WTC11 (cell line): ENCODE results near the gene BCL7C. TPM values are rescaled to one million over a fixed set of nuclear protein-coding genes. Genes with fewer than 3 reads are reported as not detected.

Experiments
- ATAC-seq: fragments of 200-7000 bp; cut with Tn5 transposase; 2 replicates; pipeline ENCODE4 v1.10.0; 2021; ENCODE audit warnings: mild to moderate bottlenecking, moderate library complexity
- CTCF ChIA-PET: fragments of 300-600 bp; sonication (Branson Sonifier 250); formaldehyde crosslinking; loops from one replicate; lab custom pipeline; 2021; ENCODE audit warnings: antibody characterized with exemption; lab: Charles Lee
- POLR2A ChIA-PET: fragments of 350-600 bp; sonication (Branson Sonifier 250); formaldehyde crosslinking; loops from one replicate; lab custom pipeline; 2021; ENCODE audit warnings: antibody characterized with exemption; lab: Charles Lee
- DNase-seq: peaks from one replicate; pipeline ENCODE4 v3.0.0; 2021; ENCODE audit warnings: low spot score
- H3K27ac Mint-ChIP-seq: 2 replicates; pipeline ENCODE4 v1.8.0; 2021; ENCODE audit warnings: mixed read lengths
- H3K27me3 Mint-ChIP-seq: 2 replicates; pipeline ENCODE4 v1.8.0; 2021; ENCODE audit warnings: low read depth, mild to moderate bottlenecking, moderate library complexity, mixed read lengths
- H3K36me3 Mint-ChIP-seq: 2 replicates; pipeline ENCODE4 v1.8.0; 2021; ENCODE audit warnings: mixed read lengths
- H3K4me1 Mint-ChIP-seq: 2 replicates; pipeline ENCODE4 v1.8.0; 2022; ENCODE audit warnings: mixed read lengths
- H3K4me3 Mint-ChIP-seq: 2 replicates; pipeline ENCODE4 v1.8.0; 2021; ENCODE audit warnings: mild to moderate bottlenecking, moderate library complexity, mixed read lengths
- H3K9me3 Mint-ChIP-seq: 2 replicates; pipeline ENCODE4 v1.8.0; 2021; ENCODE audit warnings: mixed read lengths
- E2F5 ChIP-seq: sonication (generic); formaldehyde crosslinking; IDR thresholded peaks from 2 replicates; pipeline ENCODE4 v1.8.1; 2022; ENCODE audit warnings: mild to moderate bottlenecking, moderate library complexity, missing genetic modification reagents
- ESRRA ChIP-seq: sonication (generic); formaldehyde crosslinking; IDR thresholded peaks from 2 replicates; pipeline ENCODE4 v1.8.1; 2022; ENCODE audit warnings: mild to moderate bottlenecking, missing genetic modification reagents, borderline replicate concordance
- FOXP1 ChIP-seq: sonication (generic); formaldehyde crosslinking; IDR thresholded peaks from 2 replicates; pipeline ENCODE4 v1.8.0; 2022; ENCODE audit warnings: missing genetic modification reagents, mild to moderate bottlenecking, moderate library complexity, borderline replicate concordance
- GRHL2 ChIP-seq: fragments of 250-450 bp; sonication (Bioruptor Pico); IDR thresholded peaks from 2 replicates; pipeline ENCODE4 v1.8.0; 2022; ENCODE audit warnings: mild to moderate bottlenecking, moderate library complexity; ENCODE audit not compliant: insufficient replicate concordance, severe bottlenecking
- HMGA2 ChIP-seq: fragments of 250-450 bp; sonication (Bioruptor Pico); IDR thresholded peaks from 2 replicates; pipeline ENCODE4 v1.4.0; 2021; ENCODE audit warnings: mild to moderate bottlenecking, moderate library complexity
- IRF2 ChIP-seq: sonication (generic); formaldehyde crosslinking; IDR thresholded peaks from 2 replicates; pipeline ENCODE4 v1.8.0; 2022; ENCODE audit warnings: low read depth, missing genetic modification reagents, borderline replicate concordance
- NFYB ChIP-seq: sonication (generic); formaldehyde crosslinking; conservative IDR thresholded peaks from 2 replicates; pipeline ENCODE4 v1.8.0; 2022; ENCODE audit warnings: low read depth, missing genetic modification reagents
- OVOL2 ChIP-seq: fragments of 250-450 bp; sonication (Bioruptor Pico); IDR thresholded peaks from 2 replicates; pipeline ENCODE4 v1.9.0; 2021; ENCODE audit warnings: mild to moderate bottlenecking, borderline replicate concordance
- PRRX2 ChIP-seq: fragments of 250-450 bp; sonication (Bioruptor Pico); IDR thresholded peaks from 2 replicates; pipeline ENCODE4 v1.8.0; 2021; ENCODE audit warnings: mild to moderate bottlenecking
- RORB ChIP-seq: fragments of 250-450 bp; sonication (Bioruptor Pico); IDR thresholded peaks from 2 replicates; pipeline ENCODE4 v1.9.0; 2021; ENCODE audit warnings: mild to moderate bottlenecking
- TCF7 ChIP-seq: sonication (generic); formaldehyde crosslinking; IDR thresholded peaks from 2 replicates; pipeline ENCODE4 v1.8.0; 2022; ENCODE audit warnings: mild to moderate bottlenecking, low read depth, missing genetic modification reagents, moderate library complexity
- TEAD1 ChIP-seq: sonication (generic); formaldehyde crosslinking; IDR thresholded peaks from 2 replicates; pipeline ENCODE4 v1.8.0; 2022; ENCODE audit warnings: mild to moderate bottlenecking, missing genetic modification reagents
- ZNF121 ChIP-seq: sonication (generic); formaldehyde crosslinking; IDR thresholded peaks from 2 replicates; pipeline ENCODE4 v1.8.0; 2023; ENCODE audit warnings: missing genetic modification reagents
- ZNF219 ChIP-seq: sonication (generic); formaldehyde crosslinking; IDR thresholded peaks from 2 replicates; pipeline ENCODE4 v1.8.0; 2023; ENCODE audit warnings: missing genetic modification reagents, mild to moderate bottlenecking, borderline replicate concordance
- ZNF671 ChIP-seq: fragments of 250-450 bp; sonication (Bioruptor Pico); IDR thresholded peaks from 2 replicates; pipeline ENCODE4 v1.8.0; 2021; ENCODE audit warnings: mild to moderate bottlenecking
- microRNA-seq: library from miRNA; unstranded; fragments of <30 nt; microRNA quantifications from one replicate; pipeline ENCODE4 v1.2.0, GENCODE V29; 2022; ENCODE audit warnings: borderline number of aligned reads
- total RNA-seq: library from RNA; stranded (reverse); gene quantifications from 3 replicates; pipeline ENCODE4 v1.2.3, GENCODE V29; 2021

The BCL7C gene
- total RNA-seq, 1 experiment from 2014 or later, result 18.3 TPM

- Mint-ChIP-seq H3K27ac (no peak overlapping the region), H3K9me3 (peaks cover 19% of the 10 kb centered on the region), H3K4me3 (no peak overlapping the region), H3K36me3 (peaks cover 8% of the 10 kb centered on the region), H3K27me3 (peaks cover 24% of the 10 kb centered on the region), H3K4me1 (no peaks in the 10 kb centered on the region)
- ChIA-PET CTCF (interaction anchor here (1.7 kb wide), 1 partner anchor 8 kb away, joined by 4 read pairs; no protein-coding TSS in a partner anchor), POLR2A (no interaction called here)
- TF ChIP-seq ZNF671 (no peak), RORB (no peak), GRHL2 (no peak), ZNF219 (CRISPR knock-in tag) (no peak), NFYB (CRISPR knock-in tag) (no peak), FOXP1 (CRISPR knock-in tag) (no peak), ESRRA (CRISPR knock-in tag) (no peak), OVOL2 (CRISPR knock-in tag) (no peak), PRRX2 (CRISPR knock-in tag) (no peak), IRF2 (CRISPR knock-in tag) (no peak), ZNF121 (CRISPR knock-in tag) (no peak), HMGA2 (no peak), TEAD1 (CRISPR knock-in tag) (no peak), TCF7 (no peak), E2F5 (no peak)
- ATAC-seq (no peak), DNase-seq (no peak)
Observed at GRCh38 chr16:30837904-30838303, 56.0 kb downstream of the BCL7C start.

Small RNAs within 50 kb of the gene (microRNA-seq; reads per million reads assigned to microRNA genes)
- gene MIR4519, result not detected
- not detected for gene MIR762

Other genes with a start within 250 kb of the BCL7C start
- gene PRR14, start 243.1 kb downstream of the BCL7C start, total RNA-seq, result 21.9 to 24.3 TPM (median 22.0 TPM) in 3 replicates
- gene FBRS, start 235.6 kb downstream of the BCL7C start, total RNA-seq, result 18.9 to 23.2 TPM (median 19.9 TPM) in 3 replicates
- 54.9 to 58.5 TPM (median 55.8 TPM) in 3 replicates for gene SRCAP, start 194.9 kb downstream of the BCL7C start, total RNA-seq
- 40.8 to 50.5 TPM (median 45.0 TPM) in 3 replicates for gene PHKG2, start 145.7 kb downstream of the BCL7C start, total RNA-seq
- 4.6 to 6.6 TPM (median 6.2 TPM) in 3 replicates for gene CFAP119, start 132.0 kb downstream of the BCL7C start, total RNA-seq
- gene RNF40, start 131.8 kb downstream of the BCL7C start, total RNA-seq, result 63.7 to 77.1 TPM (median 66.9 TPM) in 3 replicates
- gene ZNF629, start 106.9 kb downstream of the BCL7C start, total RNA-seq, result 18.7 to 20.0 TPM (median 19.7 TPM) in 3 replicates
- gene CTF1, start 2.5 kb upstream of the BCL7C start, total RNA-seq, result 1.4 to 1.9 TPM (median 1.6 TPM) in 3 replicates
- gene FBXL19, start 29.5 kb upstream of the BCL7C start, total RNA-seq, result 79.0 to 84.9 TPM (median 84.3 TPM) in 3 replicates
- 10.8 to 13.5 TPM (median 13.2 TPM) in 3 replicates for gene ORAI3, start 55.0 kb upstream of the BCL7C start, total RNA-seq
- 29.3 to 31.1 TPM (median 29.4 TPM) in 3 replicates for gene SETD1A, start 63.7 kb upstream of the BCL7C start, total RNA-seq
- 4.1 to 4.5 TPM (median 4.5 TPM) in 3 replicates for gene HSD3B7, start 91.1 kb upstream of the BCL7C start, total RNA-seq
- 15.9 to 20.5 TPM (median 19.9 TPM) in 3 replicates for gene STX1B, start 116.6 kb upstream of the BCL7C start, total RNA-seq
- gene STX4, start 139.5 kb upstream of the BCL7C start, total RNA-seq, result 31.3 to 38.4 TPM (median 32.5 TPM) in 3 replicates
- 13.5 to 17.3 TPM (median 16.6 TPM) in 3 replicates for gene ZNF668, start 180.2 kb upstream of the BCL7C start, total RNA-seq
- gene ZNF646, start 180.3 kb upstream of the BCL7C start, total RNA-seq, result 26.7 to 29.3 TPM (median 29.1 TPM) in 3 replicates
- 2.5 to 4.9 TPM (median 4.1 TPM) in 3 replicates for gene PRSS53, start 194.9 kb upstream of the BCL7C start, total RNA-seq
- 85.7 to 114 TPM (median 110 TPM) in 3 replicates for gene VKORC1, start 200.7 kb upstream of the BCL7C start, total RNA-seq
- 58.3 to 71.3 TPM (median 69.3 TPM) in 3 replicates for gene BCKDK, start 214.3 kb upstream of the BCL7C start, total RNA-seq
- gene KAT8, start 223.6 kb upstream of the BCL7C start, total RNA-seq, result 65.7 to 70.8 TPM (median 69.8 TPM) in 3 replicates
- 78.8 to 127 TPM (median 127 TPM) in 3 replicates for gene PRSS8, start 241.7 kb upstream of the BCL7C start, total RNA-seq